Aorta (tissue), 5 donors: ENCODE results near the gene PLD1. TPM values are rescaled to one million over a fixed set of nuclear protein-coding genes. Genes with fewer than 3 reads are reported as not detected.

ENCODE experiments used
- ATAC-seq: fragments of 200-7000 bp; cut with Tn5 transposase; one replicate; pipeline ENCODE4 v1.9.1; 2022; ENCODE audit warnings: moderate library complexity; ENCODE audit not compliant: low FRiP score
- DNase-seq, 2 donors: peaks; one replicate each; pipeline ENCODE4 v3.0.0-alpha.2; 2020
- H3K27ac ChIP-seq, 2 donors: one replicate each; pipeline ENCODE4 v1.5.1; 2013; ENCODE audit warnings: low read length in 2 of 2, mild to moderate bottlenecking in 2 of 2, moderate library complexity in 2 of 2, control low read depth in 1 of 2, inconsistent platforms in 1 of 2, low read depth in 1 of 2
- H3K27me3 ChIP-seq, 2 donors: one replicate each; pipeline ENCODE4 v1.6.1; 2013; ENCODE audit warnings: control low read depth in 1 of 2, low read length in 1 of 2, mild to moderate bottlenecking in 1 of 2, moderate library complexity in 1 of 2; ENCODE audit not compliant: insufficient read depth in 2 of 2, control insufficient read depth in 1 of 2
- H3K36me3 ChIP-seq, 2 donors: one replicate each; pipeline ENCODE4 v1.6.1; 2013; ENCODE audit warnings: control low read depth in 1 of 2, low read length in 1 of 2, mild to moderate bottlenecking in 1 of 2; ENCODE audit not compliant: insufficient read depth in 2 of 2, control insufficient read depth in 1 of 2
- H3K4me1 ChIP-seq, 2 donors: one replicate each; pipeline ENCODE4 v1.6.1; 2013; ENCODE audit warnings: low read length in 2 of 2, control low read depth in 1 of 2, mild to moderate bottlenecking in 1 of 2, moderate library complexity in 1 of 2; ENCODE audit not compliant: insufficient read depth in 2 of 2, control insufficient read depth in 1 of 2
- H3K4me3 ChIP-seq, 2 donors: one replicate each; pipeline ENCODE4 v1.5.1; 2013; ENCODE audit warnings: low read length in 2 of 2, control low read depth in 1 of 2, mild to moderate bottlenecking in 1 of 2
- H3K9me3 ChIP-seq: one replicate; pipeline ENCODE4 v1.6.1; 2013; ENCODE audit warnings: mild to moderate bottlenecking, low read length; ENCODE audit not compliant: control insufficient read depth
- WGBS, 2 donors: extraction: QIAGEN DNeasy Blood & Tissue Kit; methylation state at CpG; one replicate each; pipeline ENCODE4 v1.1.7; 2013; 5-methylcytosine and 5-hydroxymethylcytosine counted together
- intact Hi-C, 2 donors: fragments of 100-400 bp; cut with DNase I; formaldehyde crosslinking; loops; one replicate each; pipeline versions ENCODE4 v1.14.2 to v1.15.0; 2022
- polyA plus RNA-seq, 2 donors: library from polyadenylated mRNA; stranded (reverse); fragments of 200-250 nt; gene quantifications; one replicate each; pipeline ENCODE4 v1.2.3, GENCODE V29; 2013
- total RNA-seq, 2 donors: library from RNA; stranded (reverse); fragmentation: NEBNext Ultra II Directional; extraction: Animal tissue kit (Norgen Biotek cat#: 25700); gene quantifications; one replicate each; pipeline ENCODE4 v1.2.1, GENCODE V29; 2021
- donor health status: healthy with polysubstance abuse.
- donor health status: Bipolar disorder and iron deficiency.
- donor health status: DM: no; HTN: no; CAD: no.
- donor health status: DM: no; HTN: no; CAD: no.
- donor health status: DM: yes; HTN: yes; CAD: no.

The PLD1 gene
- total and polyA plus RNA-seq, 4 donors: 19.1 to 41.3 (median 25.6) TPM

- H3K4me1 ChIP-seq: no peaks in the 10 kb centered on the region
- no peaks in the 10 kb centered on the region for H3K27me3 ChIP-seq
- H3K9me3 ChIP-seq: no peaks in the 10 kb centered on the region
- 91 to 92% methylated on average over 1 of the region's 1 CpG for WGBS, 2 donors
- no peak overlapping the region for H3K4me3 ChIP-seq
- ATAC-seq (no peak), DNase-seq (no peak)
- intact Hi-C loops: no loop called here
- no peak overlapping the region for H3K27ac ChIP-seq
- H3K36me3 ChIP-seq: peaks cover 3 to 5% of the 10 kb centered on the region in 2 donors
These were observed 202.8 kb downstream of the PLD1 start for GRCh38 chr3:171607452-171607851.

- H3K4me3 ChIP-seq: no peak overlapping the region
- intact Hi-C loops: no loop called here
- WGBS, 2 donors: 86 to 89% methylated on average over 6 of the region's 6 CpGs
- no peak overlapping the region for H3K27ac ChIP-seq
- DNase-seq: no peak
- peaks cover 5 to 6% of the 10 kb centered on the region in 2 donors for H3K36me3 ChIP-seq
- H3K27me3 ChIP-seq: no peaks in the 10 kb centered on the region
- H3K4me1 ChIP-seq: no peaks in the 10 kb centered on the region
- ATAC-seq: no peak
- no peaks in the 10 kb centered on the region for H3K9me3 ChIP-seq
These were observed 204.0 kb downstream of the PLD1 start for GRCh38 chr3:171606151-171606751.

- Histone ChIP-seq H3K4me3 (no peak overlapping the region), H3K27ac (no peak overlapping the region), H3K9me3 (no peaks in the 10 kb centered on the region), H3K36me3 (peaks cover 3 to 5% of the 10 kb centered on the region in 2 donors), H3K4me1 (no peaks in the 10 kb centered on the region), H3K27me3 (no peaks in the 10 kb centered on the region)
- 94 to 96% methylated on average over 5 of the region's 5 CpGs for WGBS, 2 donors
- no peak for DNase-seq
- ATAC-seq: no peak
- intact Hi-C loops: no loop called here
These were observed 205.9 kb downstream of the PLD1 start for GRCh38 chr3:171604370-171604769.

GRCh38 chr3:171602072-171602471 lies 208.2 kb downstream of the PLD1 start:
- WGBS, 2 donors: 96 to 98% methylated on average over 4 of the region's 4 CpGs
- Histone ChIP-seq H3K9me3 (no peaks in the 10 kb centered on the region), H3K27ac (no peak overlapping the region), H3K36me3 (peaks cover 3 to 5% of the 10 kb centered on the region in 2 donors), H3K4me3 (no peak overlapping the region), H3K27me3 (no peaks in the 10 kb centered on the region), H3K4me1 (no peaks in the 10 kb centered on the region)
- intact Hi-C loops: no loop called here
- DNase-seq (no peak), ATAC-seq (no peak)

DNA sequence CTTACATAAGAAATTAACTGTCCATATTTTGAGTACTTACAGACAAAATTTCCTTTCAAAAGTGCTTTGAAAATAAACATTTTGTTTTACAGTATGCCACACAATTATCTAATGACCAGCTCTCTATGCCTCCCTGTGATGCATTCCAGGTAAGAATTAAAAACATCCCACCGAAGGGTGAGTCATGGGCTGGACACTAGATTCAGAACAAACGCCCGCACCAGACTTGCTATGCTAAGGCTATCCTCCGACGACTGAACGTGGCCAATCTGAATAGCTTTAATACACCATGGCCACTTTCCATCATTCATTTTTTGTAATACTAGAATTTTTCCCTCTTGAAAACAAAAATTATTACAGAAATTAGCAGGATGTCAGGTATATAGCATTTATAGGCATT lies 210.3 kb downstream of the PLD1 start:
- WGBS, 2 donors: 90 to 93% methylated on average over 6 of the region's 6 CpGs
- DNase-seq (no peak), ATAC-seq (no peak)
- Histone ChIP-seq H3K27ac (no peak overlapping the region), H3K9me3 (no peaks in the 10 kb centered on the region), H3K27me3 (no peaks in the 10 kb centered on the region), H3K36me3 (peaks cover 3% of the 10 kb centered on the region in 2 donors), H3K4me3 (no peak overlapping the region), H3K4me1 (no peaks in the 10 kb centered on the region)
- intact Hi-C loops: no loop called here

- ATAC-seq: no peak
- Histone ChIP-seq H3K4me3 (no peak overlapping the region), H3K36me3 (peaks cover 0 to 3% of the 10 kb centered on the region in 2 donors), H3K9me3 (no peaks in the 10 kb centered on the region), H3K4me1 (no peaks in the 10 kb centered on the region), H3K27ac (no peak overlapping the region), H3K27me3 (no peaks in the 10 kb centered on the region)
- intact Hi-C loops: no loop called here
- DNase-seq: no peak
- 91 to 92% methylated on average over 3 of the region's 3 CpGs for WGBS, 2 donors
These were observed 211.3 kb downstream of the PLD1 start for GRCh38 chr3:171598990-171599389.

GRCh38 chr3:171592786-171593185 lies 217.5 kb downstream of the PLD1 start:
- Histone ChIP-seq H3K9me3 (no peaks in the 10 kb centered on the region), H3K4me1 (no peaks in the 10 kb centered on the region), H3K36me3 (no peaks in the 10 kb centered on the region), H3K27ac (no peak overlapping the region), H3K4me3 (no peak overlapping the region), H3K27me3 (no peaks in the 10 kb centered on the region)
- DNase-seq: no peak
- intact Hi-C loops: no loop called here
- no peak for ATAC-seq

GRCh38 chr3:171591070-171591469 lies 219.2 kb downstream of the PLD1 start:
- Histone ChIP-seq H3K4me3 (no peak overlapping the region), H3K36me3 (no peaks in the 10 kb centered on the region), H3K27me3 (no peaks in the 10 kb centered on the region), H3K27ac (no peak overlapping the region), H3K9me3 (no peaks in the 10 kb centered on the region), H3K4me1 (no peaks in the 10 kb centered on the region)
- ATAC-seq: no peak
- DNase-seq: no peak
- intact Hi-C loops: no loop called here

GRCh38 chr3:171586274-171586673 lies 224.0 kb downstream of the PLD1 start:
- intact Hi-C loops: no loop called here
- 55 to 79% methylated on average over 3 of the region's 3 CpGs for WGBS, 2 donors
- DNase-seq (no peak), ATAC-seq (no peak)
- H3K4me1 ChIP-seq: no peaks in the 10 kb centered on the region
- H3K9me3 ChIP-seq: no peaks in the 10 kb centered on the region
- H3K27ac ChIP-seq: no peak overlapping the region
- H3K4me3 ChIP-seq: no peak overlapping the region
- H3K27me3 ChIP-seq: no peaks in the 10 kb centered on the region
- H3K36me3 ChIP-seq: no peaks in the 10 kb centered on the region
